ENCODE data around the gene REEP5. TPM values are rescaled to one million over a fixed set of nuclear protein-coding genes. Genes with fewer than 3 reads are reported as not detected.

Gene REEP5
- 128 to 215 TPM (median 139 TPM) in 5 replicates for total RNA-seq (2022; extraction: Qiagen RNA extraction; ENCODE audit: low read depth)

GRCh38 chr5:112921833-112922817 is at the start of gene REEP5:
TSS of gene REEP5 (minus strand) at chr5:112922227. CDS start at chr5:112922190, 37 bp downstream.

GRCh38 chr5:112860929-112861637 is 60.9 kb downstream of the REEP5 start, which contains the start of gene SRP19:
TSS of gene SRP19 (plus strand) at chr5:112861287. CDS start at chr5:112861377, 90 bp downstream.

Other genes with a start within 250 kb of the REEP5 start
- 4.3 to 10.8 TPM (median 8.4 TPM) in 5 replicates for gene APC, start 184.3 kb downstream of the REEP5 start, total RNA-seq (2022; extraction: Qiagen RNA extraction; ENCODE audit: low read depth)
- 79.5 to 104 TPM (median 85.9 TPM) in 5 replicates for gene SRP19, start 60.9 kb downstream of the REEP5 start, total RNA-seq (2022; extraction: Qiagen RNA extraction; ENCODE audit: low read depth)
- 7.1 to 12.9 TPM (median 9.5 TPM) in 5 replicates for gene DCP2, start 54.6 kb upstream of the REEP5 start, total RNA-seq (2022; extraction: Qiagen RNA extraction; ENCODE audit: low read depth)